Peyer's patch (tissue), 4 donors: ENCODE data around the gene DEAF1. TPM values are rescaled to one million over a fixed set of nuclear protein-coding genes. Genes with fewer than 3 reads are reported as not detected.

Experiments
- DNase-seq, 3 donors: peaks; one replicate each; pipeline ENCODE4 v3.0.0-alpha.2; 2017 to 2019
- H3K27ac ChIP-seq, 4 donors: fragments of 200-600 bp; sonication (generic); one replicate each; pipeline ENCODE4 v1.5.1; 2016 to 2019
- H3K27me3 ChIP-seq, 2 donors: fragments of 200-600 bp; sonication (generic); one replicate each; pipeline ENCODE4 v1.5.1; 2019
- H3K36me3 ChIP-seq, 3 donors: fragments of 200-600 bp; sonication (generic); one replicate each; pipeline ENCODE4 v1.5.1; 2016 to 2019
- H3K4me1 ChIP-seq, 4 donors: fragments of 200-600 bp; sonication (generic); one replicate each; pipeline ENCODE4 v1.5.1; 2016 to 2019
- H3K4me3 ChIP-seq, 4 donors: fragments of 200-600 bp; sonication (generic); 1 replicate in 3 of 4; 2 replicates in 1 of 4; pipeline ENCODE4 v1.5.1; 2016 to 2019; ENCODE audit warnings: mild to moderate bottlenecking in 1 of 4
- H3K9me3 ChIP-seq, 4 donors: fragments of 200-600 bp; sonication (generic); one replicate each; pipeline ENCODE4 v1.5.1; 2016 to 2019; ENCODE audit warnings: mild to moderate bottlenecking in 1 of 4
- POLR2A ChIP-seq, 2 donors: fragments of 450-650 bp; IDR thresholded peaks; one replicate each; pipeline ENCODE4 v1.5.1; 2017; ENCODE audit warnings: antibody characterized with exemption in 2 of 2, mild to moderate bottlenecking in 2 of 2, moderate library complexity in 2 of 2
- total RNA-seq, 4 donors: library from RNA; depleted of rRNA; stranded (reverse); fragments of >200 nt; gene quantifications; one replicate each; pipeline ENCODE4 v1.1.0, GENCODE V29; 2016
- TF ChIP-seq, protein P1 (sequence below), 6 experiments: fragments of 450-650 bp in 4 of 6; fragments of 200-600 bp in 2 of 6; sonication (generic) in 1 of 6; IDR thresholded peaks; one replicate each; pipeline ENCODE4 v1.5.1; 2017 to 2019; ENCODE audit warnings: antibody characterized with exemption in 6 of 6, mild to moderate bottlenecking in 3 of 6, moderate library complexity in 1 of 6

DEAF1 gene
- total RNA-seq, 4 donors from 2014 or later: 14.9 to 56.2 (median 47.0) TPM

DNA sequence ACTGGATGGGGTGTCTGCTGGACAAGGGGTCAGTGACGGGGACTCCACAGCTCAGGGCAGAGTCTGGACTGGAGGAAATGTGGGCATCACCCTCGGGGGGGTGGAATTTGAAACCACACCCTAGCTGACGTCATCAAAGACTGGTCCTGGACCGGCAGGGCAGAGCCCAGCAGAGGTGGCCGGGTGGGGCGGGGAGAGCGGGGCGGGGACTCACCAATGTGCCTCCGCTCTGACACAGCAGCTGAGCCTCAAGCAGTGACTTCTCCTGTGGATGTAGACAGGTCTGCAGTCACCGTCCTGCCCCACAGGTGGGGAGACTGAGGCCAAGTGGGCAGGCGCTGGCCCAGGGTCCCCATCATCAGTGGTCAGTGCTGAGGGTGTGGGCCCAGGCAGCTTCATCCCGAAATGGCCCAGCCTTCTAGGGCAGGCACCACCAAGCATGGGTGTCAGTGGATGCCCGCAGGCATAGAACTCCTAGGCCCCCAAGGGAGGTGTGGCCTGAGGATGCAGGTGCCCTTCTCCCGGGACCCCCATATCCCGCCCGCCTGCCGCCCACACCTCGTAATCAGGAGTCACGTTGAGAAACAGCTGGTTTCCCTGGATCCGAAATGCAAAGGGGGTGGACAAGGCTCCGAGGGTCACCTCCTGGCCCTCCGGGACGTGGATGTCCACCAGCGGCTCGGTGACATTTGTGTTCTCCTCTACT is 70.9 kb downstream of the DEAF1 start:
- Histone ChIP-seq H3K36me3 (peaks cover 0 to 24% (median 0%) of the 10 kb centered on the region in 3 donors), H3K27ac (peak overlapping the region in 3 of 4 donors; percentile 82 to 97 (median 93)), H3K9me3 (no peaks in the 10 kb centered on the region), H3K4me3 (peak overlapping the region in 3 of 4 donors; percentile 34 to 64 (median 54)), H3K27me3 (no peaks in the 10 kb centered on the region), H3K4me1 (peaks cover 4 to 27% (median 7%) of the 10 kb centered on the region in 4 donors)
- peak in 2 of 3 donors; percentile 91 for DNase-seq
- TF ChIP-seq POLR2A (IDR thresholded peaks at IDR 0.05): peak; percentile 86 to 91
- TF ChIP-seq, protein P1, sequence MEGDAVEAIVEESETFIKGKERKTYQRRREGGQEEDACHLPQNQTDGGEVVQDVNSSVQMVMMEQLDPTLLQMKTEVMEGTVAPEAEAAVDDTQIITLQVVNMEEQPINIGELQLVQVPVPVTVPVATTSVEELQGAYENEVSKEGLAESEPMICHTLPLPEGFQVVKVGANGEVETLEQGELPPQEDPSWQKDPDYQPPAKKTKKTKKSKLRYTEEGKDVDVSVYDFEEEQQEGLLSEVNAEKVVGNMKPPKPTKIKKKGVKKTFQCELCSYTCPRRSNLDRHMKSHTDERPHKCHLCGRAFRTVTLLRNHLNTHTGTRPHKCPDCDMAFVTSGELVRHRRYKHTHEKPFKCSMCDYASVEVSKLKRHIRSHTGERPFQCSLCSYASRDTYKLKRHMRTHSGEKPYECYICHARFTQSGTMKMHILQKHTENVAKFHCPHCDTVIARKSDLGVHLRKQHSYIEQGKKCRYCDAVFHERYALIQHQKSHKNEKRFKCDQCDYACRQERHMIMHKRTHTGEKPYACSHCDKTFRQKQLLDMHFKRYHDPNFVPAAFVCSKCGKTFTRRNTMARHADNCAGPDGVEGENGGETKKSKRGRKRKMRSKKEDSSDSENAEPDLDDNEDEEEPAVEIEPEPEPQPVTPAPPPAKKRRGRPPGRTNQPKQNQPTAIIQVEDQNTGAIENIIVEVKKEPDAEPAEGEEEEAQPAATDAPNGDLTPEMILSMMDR (IDR thresholded peaks at IDR 0.05): no peak

DNA sequence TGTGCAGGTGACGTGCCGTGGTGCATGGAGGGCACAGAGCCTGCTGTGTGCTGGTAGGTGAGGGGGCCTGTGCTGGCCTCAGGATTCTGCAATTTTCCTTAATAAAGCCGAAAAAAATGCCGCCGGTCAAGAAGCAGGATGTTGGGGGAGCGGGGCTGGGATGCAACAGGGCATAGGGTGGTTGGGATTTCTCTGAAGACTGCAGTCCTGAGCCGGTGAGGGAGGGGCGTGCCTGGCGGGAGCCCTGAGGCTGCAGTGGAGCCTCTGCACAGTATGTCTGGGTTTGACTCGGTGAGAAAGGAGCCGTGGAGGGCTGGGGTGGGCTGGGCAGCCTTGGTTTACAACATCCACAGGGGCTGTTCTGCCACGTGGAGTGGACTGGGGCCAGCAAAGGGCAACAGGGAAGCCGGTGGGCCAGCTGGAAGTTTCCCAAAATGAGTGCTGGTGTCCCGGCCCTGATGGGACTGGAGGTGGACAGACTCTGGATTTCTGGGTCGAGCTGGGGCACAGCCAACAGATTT is 71.6 kb downstream of the DEAF1 start:
- Histone ChIP-seq H3K4me3 (peak overlapping the region in 2 of 4 donors; percentile 54 to 64), H3K36me3 (peaks cover 0 to 31% (median 0%) of the 10 kb centered on the region in 3 donors), H3K4me1 (peaks cover 0 to 27% (median 7%) of the 10 kb centered on the region in 4 donors), H3K27ac (peak overlapping the region in 3 of 4 donors; percentile 59 to 97 (median 93)), H3K9me3 (no peaks in the 10 kb centered on the region), H3K27me3 (no peaks in the 10 kb centered on the region)
- no peak for TF ChIP-seq POLR2A (IDR thresholded peaks at IDR 0.05)
- TF ChIP-seq, protein P1 (IDR thresholded peaks at IDR 0.05): no peak
- DNase-seq: no peak

DNA sequence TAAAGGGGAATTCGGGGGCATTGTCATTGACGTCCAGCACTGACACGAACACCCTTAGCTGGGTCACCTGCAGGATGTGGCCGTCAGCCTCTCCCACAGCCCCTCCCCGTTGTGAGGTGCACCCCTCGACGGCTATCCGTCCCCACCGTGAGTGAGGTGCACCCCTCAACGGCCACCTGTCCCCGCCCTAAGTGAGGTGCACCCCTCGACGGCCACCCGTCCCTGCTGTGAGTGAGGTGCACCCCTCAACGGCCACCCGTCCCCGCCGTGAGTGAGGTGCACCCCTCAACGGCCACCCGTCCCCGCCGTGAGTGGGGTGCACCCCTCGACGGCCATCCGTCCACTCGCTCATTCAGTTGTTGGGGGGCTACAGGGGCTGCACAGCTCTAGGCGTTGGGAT is 73.2 kb downstream of the DEAF1 start:
- H3K4me1 ChIP-seq: peaks cover 0 to 28% (median 5%) of the 10 kb centered on the region in 4 donors
- H3K4me3 ChIP-seq: no peak overlapping the region
- DNase-seq: no peak
- H3K27me3 ChIP-seq: no peaks in the 10 kb centered on the region
- no peaks in the 10 kb centered on the region for H3K9me3 ChIP-seq
- no peak overlapping the region for H3K27ac ChIP-seq
- no peak for TF ChIP-seq POLR2A (IDR thresholded peaks at IDR 0.05)
- TF ChIP-seq, protein P1 (IDR thresholded peaks at IDR 0.05): no peak
- H3K36me3 ChIP-seq: peaks cover 0 to 34% (median 0%) of the 10 kb centered on the region in 3 donors

DNA sequence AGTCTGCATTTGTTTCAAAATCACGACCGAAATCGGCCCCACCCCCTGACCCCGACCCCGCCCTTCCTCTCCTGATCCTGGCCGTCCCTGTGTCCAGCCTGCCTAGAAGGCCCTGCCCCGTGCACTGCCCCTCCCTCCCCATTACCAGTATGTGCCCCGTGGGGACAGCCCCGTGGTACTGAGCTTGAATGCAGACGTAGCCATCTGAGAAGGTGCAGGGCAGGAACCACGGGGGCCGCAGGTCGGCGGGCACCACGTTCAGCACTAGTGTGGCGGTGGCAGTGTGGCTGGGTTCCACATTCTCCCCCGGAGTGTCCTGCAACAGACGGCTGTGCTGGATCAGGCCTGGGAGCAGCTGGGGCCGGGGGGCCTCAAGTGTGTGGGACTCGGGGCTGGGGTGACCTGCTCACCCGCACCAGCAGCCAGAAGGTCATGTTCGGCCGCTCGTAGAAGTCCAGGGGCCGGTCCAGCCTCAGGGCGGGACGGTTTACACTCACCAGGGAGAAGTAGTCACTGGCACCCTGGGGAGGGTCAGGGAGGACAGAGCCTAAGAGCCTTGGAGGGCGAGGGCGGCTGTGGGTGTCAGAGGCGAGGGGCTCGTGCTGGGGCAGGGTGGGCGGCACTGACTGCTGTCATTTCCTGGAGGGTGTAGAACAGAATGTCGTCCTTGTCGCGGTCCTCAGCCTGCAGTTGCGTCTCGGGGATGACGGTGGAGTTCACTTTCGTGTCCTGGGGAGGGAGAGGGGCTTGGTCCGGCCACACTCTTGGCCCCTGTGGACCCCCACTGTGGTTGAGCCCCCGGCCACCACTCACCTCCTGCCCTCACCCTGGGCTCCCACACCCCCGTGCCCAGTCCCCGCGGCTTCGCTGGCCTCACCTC is 73.8 kb downstream of the DEAF1 start:
- Histone ChIP-seq H3K9me3 (no peaks in the 10 kb centered on the region), H3K27ac (peak overlapping the region in 1 of 4 donors; percentile 9), H3K27me3 (no peaks in the 10 kb centered on the region), H3K4me3 (no peak overlapping the region), H3K4me1 (peaks cover 0 to 28% (median 3%) of the 10 kb centered on the region in 4 donors), H3K36me3 (peaks cover 0 to 34% (median 0%) of the 10 kb centered on the region in 3 donors)
- TF ChIP-seq POLR2A (IDR thresholded peaks at IDR 0.05): no peak
- TF ChIP-seq, protein P1 (IDR thresholded peaks at IDR 0.05): no peak
- DNase-seq: no peak

DNA sequence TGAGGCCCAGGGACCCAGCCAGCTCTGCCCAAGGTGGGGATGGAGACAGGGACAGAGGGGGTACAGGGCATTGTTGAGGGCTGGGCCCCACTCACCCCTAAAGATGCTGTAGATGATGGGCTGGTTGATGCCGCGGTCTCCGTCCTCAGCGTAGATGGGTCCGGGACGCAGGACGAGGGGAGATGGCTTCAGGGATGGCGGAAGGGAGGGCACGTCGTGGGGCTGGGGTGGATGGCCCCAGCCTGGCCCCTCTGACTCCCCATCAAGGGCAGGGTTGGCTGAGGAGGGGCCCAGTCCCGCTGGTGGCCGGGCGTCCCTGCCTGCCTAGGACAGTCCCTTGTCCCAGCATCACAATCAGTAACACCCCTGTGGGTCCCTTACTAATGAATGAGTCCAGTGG is 74.8 kb downstream of the DEAF1 start:
- Histone ChIP-seq H3K4me3 (no peak overlapping the region), H3K9me3 (no peaks in the 10 kb centered on the region), H3K4me1 (peaks cover 0 to 23% (median 4%) of the 10 kb centered on the region in 4 donors), H3K27ac (no peak overlapping the region), H3K36me3 (peaks cover 0 to 34% (median 0%) of the 10 kb centered on the region in 3 donors), H3K27me3 (no peaks in the 10 kb centered on the region)
- TF ChIP-seq, protein P1 (IDR thresholded peaks at IDR 0.05): no peak
- no peak for TF ChIP-seq POLR2A (IDR thresholded peaks at IDR 0.05)
- DNase-seq: no peak
